H7 (cell line): Measurements from ENCODE around the gene GPBP1L1. TPM values are rescaled to one million over a fixed set of nuclear protein-coding genes. Genes with fewer than 3 reads are reported as not detected.

Experiments
- total RNA-seq: library from RNA; depleted of rRNA; stranded (reverse); fragments of >200 nt; shearing (Covaris generic); gene quantifications from 2 replicates; pipeline ENCODE4 v1.2.3, GENCODE V29; 2014; rRNA removed

GPBP1L1 gene
- total RNA-seq, 1 experiment from 2014 or later, result 156 TPM

Other genes starting within 250 kb of the GPBP1L1 start
- gene TESK2, start 195.4 kb downstream of the GPBP1L1 start, total RNA-seq, result 14.5 and 17.7 TPM in 2 replicates
- gene CCDC163, start 186.5 kb downstream of the GPBP1L1 start, total RNA-seq, result 2.8 and 3.4 TPM in 2 replicates
- gene MMACHC, start 186.2 kb downstream of the GPBP1L1 start, total RNA-seq, result 10.5 and 11.7 TPM in 2 replicates
- 2,468 and 2,910 TPM in 2 replicates for gene PRDX1, start 164.6 kb downstream of the GPBP1L1 start, total RNA-seq
- gene AKR1A1, start 135.7 kb downstream of the GPBP1L1 start, total RNA-seq, result 371 and 395 TPM in 2 replicates
- 205 and 261 TPM in 2 replicates for gene NASP, start 102.5 kb downstream of the GPBP1L1 start, total RNA-seq
- 3.0 and 7.4 TPM in 2 replicates for gene CCDC17, start 62.5 kb downstream of the GPBP1L1 start, total RNA-seq
- 143 and 144 TPM in 2 replicates for gene TMEM69, start 1.6 kb upstream of the GPBP1L1 start, total RNA-seq
- 5.8 and 6.8 TPM in 2 replicates for gene IPP, start 64.1 kb upstream of the GPBP1L1 start, total RNA-seq
- 31.8 and 51.0 TPM in 2 replicates for gene MAST2, start 117.1 kb upstream of the GPBP1L1 start, total RNA-seq